Stomach (tissue), 4 donors: Measurements from ENCODE around the gene PNLIPRP3.

Experiments
- CTCF ChIP-seq, 7 experiments: fragments of 450-650 bp in 4 of 7; fragments of 200-600 bp in 3 of 7; sonication (generic) in 3 of 7; IDR thresholded peaks; one replicate each; pipeline ENCODE4 v1.5.1; 2016 to 2019; ENCODE audit warnings: antibody characterized with exemption in 7 of 7, control low read depth in 2 of 7, mild to moderate bottlenecking in 1 of 7
- POLR2A ChIP-seq, 4 donors: fragments of 450-650 bp; IDR thresholded peaks; one replicate each; pipeline ENCODE4 v1.6.1; 2016; ENCODE audit warnings: antibody characterized with exemption in 4 of 4, control low read depth in 2 of 4, mild to moderate bottlenecking in 1 of 4, moderate library complexity in 1 of 4
- POLR2AphosphoS5 ChIP-seq, 3 donors: sonication (generic); formaldehyde crosslinking; IDR thresholded peaks; one replicate each; pipeline ENCODE4 v1.6.1; 2016; ENCODE audit warnings: antibody characterized with exemption in 3 of 3

DNA sequence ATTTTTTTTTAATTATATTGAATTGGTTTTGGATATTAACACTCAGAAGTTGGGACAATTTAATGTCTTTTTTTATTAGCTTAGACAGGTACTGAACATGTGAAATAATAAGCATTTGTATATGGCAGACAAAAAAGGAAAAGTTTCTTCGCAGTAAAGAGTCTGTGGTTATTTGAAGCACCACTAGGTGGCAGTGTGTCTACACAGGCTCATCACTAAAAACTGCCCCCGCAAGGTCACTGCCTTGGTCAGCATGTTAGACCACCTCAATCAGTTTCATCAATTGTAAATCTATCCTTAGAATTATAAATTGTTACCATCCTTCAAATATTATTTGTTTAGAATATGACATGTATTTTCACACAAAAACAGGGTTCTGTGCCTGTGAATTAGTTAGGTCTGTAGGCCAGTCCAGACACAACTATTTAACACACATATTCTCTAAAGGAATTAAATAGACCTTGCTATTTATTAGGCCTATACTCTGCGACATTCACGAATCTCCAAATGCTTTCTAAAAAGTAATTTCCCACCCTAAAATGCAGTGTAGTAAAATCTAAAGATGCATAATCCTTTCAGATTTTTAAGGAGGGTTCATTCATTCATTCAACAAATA lies 17.0 kb downstream of the PNLIPRP3 start:
- TF ChIP-seq CTCF (IDR thresholded peaks at IDR 0.05) (peak in 4 of 7 experiments; percentile 32 to 64 (median 48)), POLR2A (IDR thresholded peaks at IDR 0.05) (no peak), POLR2AphosphoS5 (IDR thresholded peaks at IDR 0.05) (no peak)
